Occipital lobe (tissue), 2 donors: ENCODE results near the gene CRHR2. TPM values are rescaled to one million over a fixed set of nuclear protein-coding genes. Genes with fewer than 3 reads are reported as not detected.
"Not testable (repeated sequence)": the region's sequence is repeated elsewhere in the genome, so short reads cannot be mapped to it uniquely, and the experiment has no call there.

Experiments used
- DNase-seq: peaks from one replicate; lab custom pipeline; 2025; lab: John Stamatoyannopoulos, UW
- total RNA-seq: library from RNA; depleted of rRNA; stranded (reverse); fragments of >200 nt; gene quantifications from one replicate; pipeline ENCODE4 v1.2.3, GENCODE V29; 2014

Gene CRHR2
- 1.1 TPM for total RNA-seq

GRCh38 chr7:30682212-30683083 lies at the start of gene CRHR2:
Gene CRHR2 (minus strand): TSS chr7:30682456. CDS start chr7:30682280, 176 bp downstream.
- no peak for DNase-seq

DNA sequence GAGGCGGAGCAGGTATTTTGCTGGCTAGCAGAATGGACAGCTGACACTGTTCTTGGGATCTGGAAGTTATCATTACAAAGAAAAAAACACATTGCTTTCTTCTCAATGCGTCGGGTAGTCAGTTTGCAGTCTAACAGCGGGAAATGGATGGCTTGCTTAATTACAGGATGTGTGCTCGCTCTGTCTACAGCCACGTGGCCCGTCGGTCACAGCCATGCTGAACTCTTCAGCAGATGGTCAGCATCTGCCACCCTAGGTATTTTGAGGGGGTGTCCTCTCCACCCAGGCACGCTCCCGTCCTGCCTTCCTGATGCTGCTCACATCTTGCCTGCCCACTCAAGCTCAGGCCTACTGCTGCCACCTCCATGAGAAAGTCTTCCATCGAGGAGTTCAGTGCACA lies 49.3 kb upstream of the CRHR2 start:
- no peak for DNase-seq

DNA sequence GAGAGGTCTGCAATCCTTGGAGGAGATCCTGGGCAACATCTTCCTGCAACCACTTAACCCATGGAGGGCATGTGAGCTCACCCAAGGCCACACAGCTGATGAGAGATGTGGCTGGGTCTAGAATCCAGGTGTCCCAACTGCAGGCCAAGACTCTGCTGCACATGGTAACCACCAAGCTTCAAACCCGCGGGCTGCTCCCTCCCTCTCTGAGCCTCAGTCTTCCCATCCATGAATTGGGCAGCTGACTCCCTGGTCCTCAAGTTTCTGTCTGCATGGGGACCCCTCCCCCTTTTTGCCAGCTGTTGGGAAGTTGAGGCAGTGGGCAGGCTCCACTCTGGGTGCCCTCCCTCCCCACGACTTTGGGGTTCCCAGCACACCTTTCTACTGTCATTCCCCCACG lies 48.7 kb upstream of the CRHR2 start:
- DNase-seq = no peak

GRCh38 chr7:30730097-30730496 lies 47.8 kb upstream of the CRHR2 start:
- no peak for DNase-seq

DNA sequence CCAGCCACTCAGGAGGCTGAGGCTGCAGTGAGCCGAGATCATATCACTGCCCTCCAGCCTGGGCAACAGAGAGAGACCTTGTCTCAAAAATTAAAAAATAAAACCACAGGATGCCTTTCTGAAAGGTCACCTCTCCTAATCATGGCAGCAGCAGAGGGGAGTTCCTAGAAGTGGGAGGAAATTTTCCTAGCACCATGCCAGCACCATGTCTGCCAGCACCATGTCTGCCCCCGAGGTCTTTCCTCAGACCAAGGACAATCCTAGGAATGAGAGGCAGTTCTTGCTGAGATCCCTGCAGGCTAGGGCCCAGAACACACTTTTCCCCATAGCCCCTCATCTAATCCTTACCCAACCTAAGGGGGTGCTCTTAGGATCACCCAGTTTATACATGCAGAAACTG lies 47.4 kb upstream of the CRHR2 start:
- no peak for DNase-seq

DNA sequence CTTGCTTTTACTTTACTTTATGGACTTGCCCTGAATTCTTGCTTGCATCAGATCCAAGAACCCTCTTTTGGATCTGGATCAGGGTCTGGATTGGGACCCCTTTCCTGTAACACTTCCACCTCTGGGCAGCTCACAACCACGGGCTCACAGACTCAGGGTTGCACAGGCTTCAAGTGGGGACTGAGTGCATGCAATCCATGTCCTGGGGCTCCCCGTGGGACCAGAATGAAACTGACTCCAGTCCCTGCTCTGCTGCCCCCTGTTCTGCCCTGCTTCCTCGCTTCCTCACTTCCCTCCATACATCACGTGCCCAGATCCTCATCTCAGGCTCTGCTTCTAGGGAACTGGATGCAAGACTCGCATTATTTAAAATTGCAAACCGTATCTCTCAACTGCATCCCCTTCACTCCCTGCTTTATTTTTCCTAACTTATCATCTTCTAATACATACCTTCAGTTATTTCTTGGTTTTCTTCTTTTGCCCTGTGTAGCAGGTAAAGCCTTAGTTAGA lies 46.4 kb upstream of the CRHR2 start:
- DNase-seq = no peak

DNA sequence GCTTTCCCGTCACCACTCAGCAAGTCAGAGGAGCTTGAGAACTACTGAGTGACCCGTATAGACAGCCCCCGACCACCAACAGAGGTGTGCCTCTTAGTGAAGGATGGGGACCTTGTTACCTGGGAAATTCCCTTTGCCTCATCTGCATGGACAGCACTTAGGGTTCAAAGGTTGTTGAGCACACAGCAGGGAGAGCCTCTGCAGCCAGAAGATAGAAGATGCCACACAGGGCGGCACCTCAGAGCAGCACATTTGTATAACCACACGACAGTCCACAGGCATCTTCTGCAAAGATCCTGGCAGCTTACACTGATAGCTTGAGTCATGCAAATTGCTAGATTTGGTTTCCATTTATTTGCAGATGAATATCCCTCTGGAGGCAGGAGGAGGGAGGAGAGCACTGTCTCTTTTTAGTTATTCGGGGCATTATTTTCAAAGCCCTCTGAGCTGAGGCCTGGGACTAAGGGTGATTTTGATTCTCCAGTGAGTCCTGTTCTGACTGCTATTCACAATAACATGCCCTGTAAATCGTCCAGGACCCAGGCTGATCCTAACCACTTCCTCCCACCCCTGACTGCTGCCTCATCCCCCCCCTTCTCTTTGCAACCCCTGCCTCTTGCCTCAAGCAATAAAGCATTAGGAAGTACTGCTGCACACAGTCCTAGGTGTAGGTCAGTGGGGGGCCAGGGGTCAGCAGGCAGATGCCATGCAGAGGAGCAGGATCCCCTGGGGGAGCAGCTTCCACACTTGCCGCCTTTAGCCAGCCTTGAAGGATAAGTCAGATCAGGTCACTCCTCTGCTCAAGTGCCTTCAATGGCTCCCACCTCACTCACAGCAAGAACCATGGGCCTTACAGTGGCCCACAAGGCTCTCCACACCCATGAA lies 45.0 kb upstream of the CRHR2 start:
- no peak for DNase-seq

DNA sequence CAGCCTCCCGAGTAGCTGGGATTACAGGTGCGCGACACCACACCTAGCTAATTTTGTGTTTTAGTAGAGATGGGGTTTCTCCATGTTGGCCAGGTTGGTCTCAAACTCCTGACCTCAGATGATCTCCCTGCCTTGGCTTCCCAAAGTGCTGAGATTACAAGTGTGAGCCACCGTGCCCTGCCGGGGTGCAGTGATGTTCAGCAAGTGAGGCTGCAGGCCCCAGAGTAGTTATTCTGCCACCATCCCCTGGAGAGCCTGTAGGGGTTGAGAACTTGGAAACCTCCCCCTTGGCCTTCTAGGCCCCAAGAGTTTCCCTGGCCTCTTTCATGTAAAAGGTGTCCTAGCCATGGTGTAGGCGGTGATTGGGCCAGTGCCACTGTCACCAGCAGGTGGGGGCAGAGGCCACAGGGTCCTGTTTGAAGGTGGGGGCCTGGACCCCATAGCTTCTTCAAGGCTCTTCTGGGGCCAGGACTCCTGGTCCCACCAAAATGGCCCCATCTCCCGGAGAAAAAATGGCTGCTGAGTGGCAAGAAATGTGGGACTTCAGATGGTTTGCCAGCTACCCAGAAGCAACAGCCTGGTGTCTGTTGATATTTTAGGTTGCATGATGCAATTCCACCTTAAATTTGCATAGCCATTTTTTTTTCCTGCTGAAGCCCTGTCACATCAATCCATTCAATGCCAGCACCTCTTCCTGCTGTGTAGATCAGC lies 44.2 kb upstream of the CRHR2 start:
- no peak for DNase-seq

GRCh38 chr7:30723776-30724175 lies 41.5 kb upstream of the CRHR2 start:
- DNase-seq = no peak

DNA sequence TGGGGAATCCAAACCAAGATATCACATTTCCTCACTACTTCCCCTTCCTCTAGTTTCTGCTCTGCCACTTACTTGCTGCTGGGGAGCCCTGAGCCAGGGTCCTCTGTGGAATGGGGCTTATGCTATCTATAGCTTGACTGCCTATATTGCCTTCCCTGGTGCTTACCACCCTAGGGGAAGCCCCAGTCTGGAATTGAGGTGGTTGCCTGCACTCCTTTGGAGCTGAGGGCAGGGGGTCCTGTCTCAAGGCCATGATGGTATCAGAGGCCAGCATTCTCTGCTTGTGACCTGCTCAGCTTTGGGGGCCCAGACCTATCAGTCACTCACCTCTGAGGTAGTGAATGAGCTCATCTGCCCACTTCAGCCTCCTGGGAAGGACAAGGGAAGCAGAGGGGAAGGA lies 40.4 kb upstream of the CRHR2 start:
- no peak for DNase-seq

- DNase-seq = no peak
These were observed 39.9 kb upstream of the CRHR2 start for GRCh38 chr7:30722187-30722586.

DNA sequence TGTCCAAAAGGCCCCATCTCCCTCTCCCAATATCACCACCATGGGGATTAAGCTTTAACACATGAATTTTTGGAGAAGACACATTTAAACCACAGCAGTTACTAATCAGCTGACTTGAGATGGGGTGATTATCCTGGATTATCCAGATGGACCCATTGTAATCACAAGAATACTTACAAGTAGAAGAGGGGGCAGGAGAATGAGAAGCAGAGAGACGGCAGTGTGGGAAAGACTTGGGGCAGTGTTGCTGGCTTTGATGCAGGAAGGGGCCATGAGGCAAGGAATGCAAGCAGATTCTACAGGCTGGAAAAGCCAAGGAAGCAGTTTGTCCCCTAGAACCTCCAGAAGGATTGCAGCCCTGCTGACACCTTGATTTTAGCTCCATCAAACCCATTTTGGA lies 39.0 kb upstream of the CRHR2 start:
- DNase-seq = no peak

- not testable (repeated sequence) for DNase-seq
These were observed 37.2 kb upstream of the CRHR2 start for GRCh38 chr7:30719434-30719833.

GRCh38 chr7:30717181-30717580 lies 34.9 kb upstream of the CRHR2 start:
- no peak for DNase-seq

DNA sequence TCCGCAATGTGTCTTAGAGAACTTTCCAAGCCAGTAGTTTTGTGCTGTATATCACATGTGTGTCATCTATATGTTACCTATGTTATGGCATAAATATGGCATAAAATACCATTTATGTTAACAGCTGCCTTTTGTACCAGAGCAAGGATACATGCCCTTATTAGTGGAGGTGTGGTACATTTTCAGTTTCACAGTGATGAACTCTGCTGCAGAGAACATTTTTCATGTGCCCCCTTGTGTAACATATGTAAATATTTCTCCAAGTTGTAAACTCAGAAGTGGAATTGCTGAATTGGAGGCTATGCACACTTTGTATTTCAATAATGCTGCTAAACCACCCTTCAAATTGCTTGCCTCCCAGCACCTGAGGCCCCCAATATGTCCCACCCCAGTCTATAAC lies 31.9 kb upstream of the CRHR2 start:
- no peak for DNase-seq

DNA sequence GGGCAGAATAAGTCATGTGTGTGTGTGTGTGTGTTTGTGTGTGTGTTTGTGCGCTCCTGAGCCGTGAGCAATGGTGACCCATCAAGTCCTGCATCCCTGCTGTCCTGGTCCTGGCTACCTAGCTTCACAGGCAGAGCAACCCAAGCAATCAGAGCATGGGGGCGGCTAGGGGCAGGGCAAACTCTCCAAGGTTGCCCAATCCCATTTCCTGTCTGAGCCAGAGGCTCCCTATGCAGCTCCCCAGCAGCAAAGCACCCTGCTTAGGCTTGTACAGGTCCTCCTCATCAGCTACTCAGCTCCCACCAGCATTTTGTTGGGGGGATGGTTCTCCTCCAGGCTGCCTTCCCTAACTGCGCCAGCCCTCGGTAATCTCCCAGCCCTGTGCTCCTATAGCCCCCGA lies 31.1 kb upstream of the CRHR2 start:
- DNase-seq = no peak

DNA sequence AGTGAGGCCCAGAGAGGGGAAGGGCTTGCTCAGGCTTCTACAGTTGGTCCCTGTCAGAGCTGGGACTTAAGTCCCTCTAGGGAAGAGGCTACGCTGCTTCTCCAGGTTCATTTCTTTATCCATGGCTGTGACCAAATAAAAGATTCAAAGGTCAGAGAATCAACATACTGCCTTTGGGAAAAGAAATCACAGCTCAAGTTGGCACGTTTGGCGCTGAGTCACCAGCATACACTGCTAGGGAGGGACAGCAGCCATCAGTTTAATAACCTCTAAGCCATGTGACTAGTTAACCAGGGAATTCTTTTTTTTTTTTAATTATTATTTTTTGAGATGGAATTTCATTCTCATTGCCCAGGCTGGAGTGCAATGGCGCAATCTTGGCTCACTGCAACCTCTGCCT lies 28.4 kb upstream of the CRHR2 start:
- no peak for DNase-seq

DNA sequence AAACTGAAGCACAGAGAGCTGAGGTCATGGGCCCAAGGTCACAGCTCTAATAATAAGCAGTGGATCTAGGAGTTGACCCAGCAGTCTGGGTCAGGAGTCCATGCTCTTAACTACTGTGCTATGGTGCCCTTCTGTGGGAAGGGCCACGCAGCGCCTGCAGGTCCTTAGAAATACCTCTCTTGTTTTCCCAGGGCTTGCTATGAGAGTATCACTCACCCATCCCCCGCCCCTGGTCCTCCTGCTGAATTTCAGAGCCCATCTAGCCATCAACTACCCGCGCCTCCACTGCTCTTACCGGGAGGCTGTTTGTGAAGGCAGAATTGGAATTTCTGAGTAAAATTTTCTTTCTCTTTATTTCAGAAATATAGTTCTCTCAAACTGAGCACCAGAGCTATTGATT lies 27.3 kb upstream of the CRHR2 start:
- no peak for DNase-seq

DNA sequence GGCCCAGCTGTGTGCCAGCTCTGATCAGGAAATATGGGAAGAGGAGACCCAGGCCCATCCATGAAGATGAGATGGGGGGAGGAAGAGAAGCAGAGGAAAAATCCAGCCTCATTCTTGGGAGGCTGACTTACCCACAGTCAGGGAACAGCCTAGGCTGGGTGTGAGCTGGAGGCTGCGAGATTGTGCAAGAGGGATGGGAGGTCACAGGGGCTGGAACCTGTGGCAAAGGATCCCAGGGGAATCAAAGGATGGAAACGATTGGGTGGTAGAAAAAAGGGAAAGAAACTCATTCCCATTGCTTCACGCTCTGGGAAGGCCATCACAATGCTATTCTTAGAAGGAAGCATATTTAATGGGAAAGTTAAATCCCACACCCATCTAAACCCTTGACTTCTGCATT lies 26.7 kb upstream of the CRHR2 start:
- no peak for DNase-seq

GRCh38 chr7:30708412-30708811 lies 26.2 kb upstream of the CRHR2 start:
- no peak for DNase-seq
